ENCODE results near the gene SRP72.

Gene SRP72

GRCh38 chr4:56544573-56545131, 77.2 kb downstream of the SRP72 start:
- DNase-seq (ENCODE audit: low read depth in 2 of 3, low spot score in 1 of 3), result peak; percentile 70 to 90 (median 82)

- no peak for DNase-seq (ENCODE audit: low read depth in 2 of 3, low spot score in 1 of 3)
Measured at GRCh38 chr4:56550642-56551041, 83.2 kb downstream of the SRP72 start.

DNA sequence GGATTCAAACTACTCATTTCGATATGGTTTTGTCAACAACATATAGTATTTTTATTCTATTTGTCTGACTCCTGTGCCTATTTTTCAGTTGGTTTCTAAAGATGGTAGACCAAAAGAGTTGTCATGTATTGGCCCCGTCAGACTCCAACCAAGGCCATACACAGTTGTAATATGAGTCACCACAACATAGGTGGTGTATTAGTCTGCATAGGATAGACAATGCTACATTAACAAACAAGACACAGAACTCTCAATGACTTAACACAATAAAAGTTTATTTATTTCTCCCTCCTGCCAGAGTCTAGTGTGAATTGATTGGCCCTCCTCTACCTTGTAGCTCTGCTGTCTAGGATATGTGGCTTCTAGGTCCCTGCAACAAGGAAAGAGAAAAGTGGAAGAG, 84.1 kb downstream of the SRP72 start:
- DNase-seq (ENCODE audit: low read depth in 2 of 3, low spot score in 1 of 3), result no peak

GRCh38 chr4:56552273-56552672, 84.9 kb downstream of the SRP72 start:
- DNase-seq (ENCODE audit: low read depth in 2 of 3, low spot score in 1 of 3), result no peak
